Measurements from ENCODE around the gene DHX35.

GRCh38 chr20:39041067-39041466 is 78.9 kb downstream of the DHX35 start:
- TF ChIP-seq, protein P1, sequence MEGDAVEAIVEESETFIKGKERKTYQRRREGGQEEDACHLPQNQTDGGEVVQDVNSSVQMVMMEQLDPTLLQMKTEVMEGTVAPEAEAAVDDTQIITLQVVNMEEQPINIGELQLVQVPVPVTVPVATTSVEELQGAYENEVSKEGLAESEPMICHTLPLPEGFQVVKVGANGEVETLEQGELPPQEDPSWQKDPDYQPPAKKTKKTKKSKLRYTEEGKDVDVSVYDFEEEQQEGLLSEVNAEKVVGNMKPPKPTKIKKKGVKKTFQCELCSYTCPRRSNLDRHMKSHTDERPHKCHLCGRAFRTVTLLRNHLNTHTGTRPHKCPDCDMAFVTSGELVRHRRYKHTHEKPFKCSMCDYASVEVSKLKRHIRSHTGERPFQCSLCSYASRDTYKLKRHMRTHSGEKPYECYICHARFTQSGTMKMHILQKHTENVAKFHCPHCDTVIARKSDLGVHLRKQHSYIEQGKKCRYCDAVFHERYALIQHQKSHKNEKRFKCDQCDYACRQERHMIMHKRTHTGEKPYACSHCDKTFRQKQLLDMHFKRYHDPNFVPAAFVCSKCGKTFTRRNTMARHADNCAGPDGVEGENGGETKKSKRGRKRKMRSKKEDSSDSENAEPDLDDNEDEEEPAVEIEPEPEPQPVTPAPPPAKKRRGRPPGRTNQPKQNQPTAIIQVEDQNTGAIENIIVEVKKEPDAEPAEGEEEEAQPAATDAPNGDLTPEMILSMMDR (IDR thresholded peaks at IDR 0.05; ENCODE audit: borderline replicate concordance, extremely low read depth, low read length, poor library complexity, severe bottlenecking), result no peak
- no peak for TF ChIP-seq EZH2 (IDR thresholded peaks at IDR 0.05; ENCODE audit: borderline replicate concordance, low read depth, low read length, severe bottlenecking)

All from DND-41 (cell line).